PC-3 (cell line): ENCODE results near the gene OSTC. TPM values are rescaled to one million over a fixed set of nuclear protein-coding genes. Genes with fewer than 3 reads are reported as not detected.

Experiments
- ATAC-seq: fragments of 200-7000 bp; cut with Tn5 transposase; 2 replicates; pipeline ENCODE4 v1.9.1; 2020; ENCODE audit warnings: mild to moderate bottlenecking, moderate library complexity
- Bru-seq: library from RNA; stranded (reverse); fragments of 400-500 nt; gene quantifications from one replicate; lab custom pipeline; 2021; lab: Mats Ljungman, UMichigan
- BruChase-seq, 2 experiments: library from RNA; stranded (reverse); fragments of 400-500 nt; gene quantifications; one replicate each; lab custom pipeline; 2021; lab: Mats Ljungman, UMichigan
- BruUV-seq: library from RNA; stranded (reverse); fragments of 400-500 nt; replicated peaks from 2 replicates; lab custom pipeline; 2021; lab: Mats Ljungman, UMichigan
- CTCF ChIA-PET: fragments of 300-600 bp; sonication (Branson Sonifier 250); formaldehyde crosslinking; loops from one replicate; lab custom pipeline; 2022; ENCODE audit warnings: antibody characterized with exemption; lab: Charles Lee
- POLR2A ChIA-PET: fragments of 300-600 bp; sonication (Branson Sonifier 250); formaldehyde crosslinking; loops from one replicate; lab custom pipeline; 2022; ENCODE audit warnings: antibody characterized with exemption; ENCODE audit not compliant: unreplicated experiment; lab: Charles Lee
- DNase-seq: peaks from one replicate; pipeline ENCODE4 v3.0.0-alpha.2; 2015
- H2AFZ ChIP-seq: fragments of 300-600 bp; sonication (generic); 2 replicates; pipeline ENCODE4 v1.6.0; 2016; ENCODE audit warnings: antibody characterized with exemption, low read length
- H3F3A ChIP-seq: fragments of 300-600 bp; sonication (generic); one replicate; pipeline ENCODE4 v1.6.0; 2017; ENCODE audit warnings: antibody characterized with exemption, low read length, control low read depth, mild to moderate bottlenecking; ENCODE audit not compliant: unreplicated experiment
- H3K27ac ChIP-seq: fragments of 300-600 bp; sonication (generic); 2 replicates; pipeline ENCODE4 v1.5.1; 2016; ENCODE audit warnings: mild to moderate bottlenecking, low read length
- H3K27me3 ChIP-seq: fragments of 300-600 bp; sonication (generic); 2 replicates; pipeline ENCODE4 v1.6.1; 2016; ENCODE audit warnings: low read length, mixed read lengths
- H3K36me3 ChIP-seq: fragments of 300-600 bp; sonication (generic); 2 replicates; pipeline ENCODE4 v1.6.1; 2016; ENCODE audit warnings: low read depth, mixed run types, low read length, mixed read lengths
- H3K4me1 ChIP-seq: fragments of 300-600 bp; sonication (generic); 2 replicates; pipeline ENCODE4 v1.5.1; 2016; ENCODE audit warnings: low read length; ENCODE audit not compliant: insufficient read depth
- H3K4me2 ChIP-seq: fragments of 300-600 bp; sonication (generic); 2 replicates; pipeline ENCODE4 v1.6.0; 2016; ENCODE audit warnings: low read length
- H3K4me3 ChIP-seq: fragments of 300-600 bp; sonication (generic); 2 replicates; pipeline ENCODE4 v1.5.1; 2016; ENCODE audit warnings: mild to moderate bottlenecking, low read length, mixed read lengths
- H3K79me2 ChIP-seq: fragments of 300-600 bp; sonication (generic); 2 replicates; pipeline ENCODE4 v1.6.1; 2017; ENCODE audit warnings: low read length, mixed read lengths
- H3K9ac ChIP-seq: fragments of 300-600 bp; sonication (generic); 2 replicates; pipeline ENCODE4 v1.6.0; 2016; ENCODE audit warnings: mild to moderate bottlenecking, low read length
- H3K9me2 ChIP-seq: fragments of 300-600 bp; sonication (generic); replicated peaks from 2 replicates; pipeline ENCODE4 v1.6.1; 2016; ENCODE audit warnings: mixed run types, low read length, mixed read lengths
- H3K9me3 ChIP-seq: fragments of 300-600 bp; sonication (generic); 2 replicates; pipeline ENCODE4 v1.6.1; 2016; ENCODE audit warnings: low read length, mixed read lengths
- H4K20me1 ChIP-seq: fragments of 300-600 bp; sonication (generic); 2 replicates; pipeline ENCODE4 v1.6.1; 2016; ENCODE audit warnings: low read length, mixed read lengths
- EZH2 ChIP-seq: fragments of 300-600 bp; sonication (generic); IDR thresholded peaks from one replicate; pipeline ENCODE4 v1.6.1; 2017; ENCODE audit warnings: antibody characterized with exemption, mild to moderate bottlenecking, low read length; ENCODE audit not compliant: unreplicated experiment
- EZH2phosphoT487 ChIP-seq: fragments of 300-600 bp; sonication (generic); IDR thresholded peaks from 2 replicates; pipeline ENCODE4 v1.6.1; 2018; ENCODE audit warnings: mild to moderate bottlenecking, antibody characterized with exemption, low read length, borderline replicate concordance
- intact Hi-C: fragments of 100-400 bp; cut with micrococcal nuclease; formaldehyde crosslinking; loops from 2 replicates; pipeline ENCODE4 v1.9.0; 2023
- long read RNA-seq: library from polyadenylated mRNA; unstranded; transcript quantifications from one replicate; pipeline ENCODE4 v2.0.0, GENCODE V29; 2021; ENCODE audit not compliant: unreplicated experiment
- total RNA-seq: library from RNA; depleted of rRNA; stranded (reverse); fragments of >200 nt; gene quantifications from 2 replicates; pipeline ENCODE4 v1.2.3, GENCODE V29; 2014; rRNA removed
- TF ChIP-seq, protein P1 (sequence below): fragments of 300-600 bp; sonication (generic); conservative IDR thresholded peaks from 2 replicates; pipeline ENCODE4 v1.5.1; 2017; ENCODE audit warnings: antibody characterized with exemption, low read depth, mild to moderate bottlenecking, low read length

Gene OSTC
- total RNA-seq (47.2 and 49.1 TPM in 2 replicates), Bru-seq, nascent RNA (percentile 93 among the genes with signal in this experiment), BruChase-seq, experiment 1, labeled RNA remaining after a 6-hour chase (percentile 93 among the genes with signal in this experiment), BruChase-seq, experiment 2, labeled RNA remaining after a 2-hour chase (percentile 91 among the genes with signal in this experiment)
- long read RNA-seq, transcript OSTC-201 (4 exons, 1,077 nt), result major isoform, 179 of 192 reads
- long read RNA-seq, partial matches to known transcripts, result 5 of 192 reads
- long read RNA-seq, other reads (novel, unspliced or antisense), result 6 of 192 reads

DNA sequence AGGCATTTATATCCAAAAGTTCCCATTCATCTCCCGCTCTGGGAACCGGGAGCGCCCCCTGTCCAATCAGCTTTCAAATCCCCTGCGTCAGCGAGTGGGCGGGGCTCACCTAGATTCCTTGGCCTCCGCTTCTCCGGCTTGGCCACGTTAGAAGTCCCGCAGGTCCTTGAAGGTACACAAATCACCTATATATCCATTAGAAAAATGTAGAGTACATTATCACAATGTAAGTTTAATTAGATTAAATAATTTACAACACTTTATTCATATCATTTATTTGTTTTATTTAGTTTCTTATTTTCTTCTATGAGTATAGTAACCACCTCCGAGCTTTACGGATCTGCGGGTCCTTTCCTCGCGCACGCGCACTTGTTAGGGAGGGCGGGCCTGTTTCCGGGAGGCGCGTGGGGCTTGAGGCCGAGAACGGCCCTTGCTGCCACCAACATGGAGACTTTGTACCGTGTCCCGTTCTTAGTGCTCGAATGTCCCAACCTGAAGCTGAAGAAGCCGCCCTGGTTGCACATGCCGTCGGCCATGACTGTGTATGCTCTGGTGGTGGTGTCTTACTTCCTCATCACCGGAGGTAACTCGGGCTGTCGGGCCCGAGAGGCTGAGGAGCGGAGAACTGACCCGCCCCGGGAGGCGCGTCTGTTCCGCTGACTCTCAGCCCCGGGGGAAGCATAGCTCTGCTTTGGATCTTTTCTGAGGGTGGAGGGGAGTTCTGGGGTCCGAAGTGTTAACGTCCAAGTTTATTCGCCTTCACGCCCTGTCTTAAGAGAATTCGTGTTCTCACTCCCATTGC lies at the start of gene OSTC:
Gene OSTC (plus strand): TSS at position 388 of the 802 bp plus-strand sequence. CDS start 57 bp downstream, at position 445.
- Histone ChIP-seq H3K9me2 (no peaks in the 10 kb centered on the region), H3K4me3 (peak within 1 kb of the TSS; percentile 95), H3K9ac (peak within 1 kb of the TSS; percentile 98), H3K79me2 (peaks cover 48% of the 10 kb centered on the region), H3K9me3 (no peaks in the 10 kb centered on the region), H4K20me1 (no peaks in the 10 kb centered on the region), H3F3A (no peaks in the 10 kb centered on the region), H2AFZ (peak within 1 kb of the TSS; percentile 96), H3K27ac (peak within 1 kb of the TSS; percentile 46), H3K36me3 (no peaks in the 10 kb centered on the region), H3K4me2 (peak within 1 kb of the TSS; percentile 89), H3K4me1 (peaks cover 14% of the 10 kb centered on the region), H3K27me3 (no peaks in the 10 kb centered on the region)
- DNase-seq (peak; percentile 89), ATAC-seq (peak; percentile 80)
- CTCF ChIA-PET, result no interaction called here
- intact Hi-C loops, result loop anchor here (2.0 kb wide), 1 partner anchor 30 kb away; the partner anchor contains the start of gene RPL34
- TF ChIP-seq, protein P1, sequence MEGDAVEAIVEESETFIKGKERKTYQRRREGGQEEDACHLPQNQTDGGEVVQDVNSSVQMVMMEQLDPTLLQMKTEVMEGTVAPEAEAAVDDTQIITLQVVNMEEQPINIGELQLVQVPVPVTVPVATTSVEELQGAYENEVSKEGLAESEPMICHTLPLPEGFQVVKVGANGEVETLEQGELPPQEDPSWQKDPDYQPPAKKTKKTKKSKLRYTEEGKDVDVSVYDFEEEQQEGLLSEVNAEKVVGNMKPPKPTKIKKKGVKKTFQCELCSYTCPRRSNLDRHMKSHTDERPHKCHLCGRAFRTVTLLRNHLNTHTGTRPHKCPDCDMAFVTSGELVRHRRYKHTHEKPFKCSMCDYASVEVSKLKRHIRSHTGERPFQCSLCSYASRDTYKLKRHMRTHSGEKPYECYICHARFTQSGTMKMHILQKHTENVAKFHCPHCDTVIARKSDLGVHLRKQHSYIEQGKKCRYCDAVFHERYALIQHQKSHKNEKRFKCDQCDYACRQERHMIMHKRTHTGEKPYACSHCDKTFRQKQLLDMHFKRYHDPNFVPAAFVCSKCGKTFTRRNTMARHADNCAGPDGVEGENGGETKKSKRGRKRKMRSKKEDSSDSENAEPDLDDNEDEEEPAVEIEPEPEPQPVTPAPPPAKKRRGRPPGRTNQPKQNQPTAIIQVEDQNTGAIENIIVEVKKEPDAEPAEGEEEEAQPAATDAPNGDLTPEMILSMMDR, result no peak
- TF ChIP-seq EZH2 (no peak), EZH2phosphoT487 (no peak)
- POLR2A ChIA-PET, result interaction anchor here (0.6 to 0.7 kb wide), 2 partner anchors 764 to 1106 kb away, joined by 3 read pairs; no protein-coding TSS in a partner anchor
- BruUV-seq, result TSS peak; percentile 85

DNA sequence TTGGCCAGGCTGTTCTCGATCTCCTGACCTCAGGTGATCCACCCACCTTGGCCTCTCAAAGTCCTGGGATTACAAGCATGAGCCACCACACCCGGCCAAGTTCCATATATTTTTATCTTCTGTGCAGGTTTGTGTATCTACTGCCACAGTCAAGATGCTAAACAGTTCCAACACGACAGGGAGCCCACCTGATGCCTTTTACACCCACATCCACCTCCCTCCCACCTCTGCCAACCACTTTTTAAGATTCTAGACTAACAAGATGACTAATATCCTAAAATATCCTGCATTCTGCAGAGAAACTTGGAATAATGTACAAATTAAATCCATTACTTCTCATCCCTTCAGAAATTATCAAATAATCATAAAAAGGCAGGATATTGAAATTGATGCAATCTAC lies 49.3 kb upstream of the OSTC start:
- Histone ChIP-seq H3K79me2 (no peaks in the 10 kb centered on the region), H3K27me3 (no peaks in the 10 kb centered on the region), H4K20me1 (no peaks in the 10 kb centered on the region), H3K9me2 (no peaks in the 10 kb centered on the region), H3K9ac (no peak overlapping the region), H3K27ac (no peak overlapping the region), H3K4me3 (no peak overlapping the region), H2AFZ (no peak overlapping the region), H3K36me3 (no peaks in the 10 kb centered on the region), H3K4me1 (no peaks in the 10 kb centered on the region), H3K4me2 (no peak overlapping the region), H3K9me3 (no peaks in the 10 kb centered on the region), H3F3A (no peaks in the 10 kb centered on the region)
- TF ChIP-seq EZH2phosphoT487, result no peak
- TF ChIP-seq, protein P1, result no peak
- TF ChIP-seq EZH2, result no peak
- DNase-seq (no peak), ATAC-seq (no peak)
- POLR2A ChIA-PET, result no interaction called here
- CTCF ChIA-PET, result no interaction called here
- intact Hi-C loops, result no loop called here
- BruUV-seq, result no TSS peak
